ENCODE data around the gene MALL. TPM values are rescaled to one million over a fixed set of nuclear protein-coding genes. Genes with fewer than 3 reads are reported as not detected.
"Not testable (repeated sequence)": the region's sequence is repeated elsewhere in the genome, so short reads cannot be mapped to it uniquely, and the experiment has no call there.

Gene MALL
- total and polyA plus RNA-seq, 5 donors from 2014 or later: 0.13 to 0.34 (median 0.23) TPM; not detected in 1

DNA sequence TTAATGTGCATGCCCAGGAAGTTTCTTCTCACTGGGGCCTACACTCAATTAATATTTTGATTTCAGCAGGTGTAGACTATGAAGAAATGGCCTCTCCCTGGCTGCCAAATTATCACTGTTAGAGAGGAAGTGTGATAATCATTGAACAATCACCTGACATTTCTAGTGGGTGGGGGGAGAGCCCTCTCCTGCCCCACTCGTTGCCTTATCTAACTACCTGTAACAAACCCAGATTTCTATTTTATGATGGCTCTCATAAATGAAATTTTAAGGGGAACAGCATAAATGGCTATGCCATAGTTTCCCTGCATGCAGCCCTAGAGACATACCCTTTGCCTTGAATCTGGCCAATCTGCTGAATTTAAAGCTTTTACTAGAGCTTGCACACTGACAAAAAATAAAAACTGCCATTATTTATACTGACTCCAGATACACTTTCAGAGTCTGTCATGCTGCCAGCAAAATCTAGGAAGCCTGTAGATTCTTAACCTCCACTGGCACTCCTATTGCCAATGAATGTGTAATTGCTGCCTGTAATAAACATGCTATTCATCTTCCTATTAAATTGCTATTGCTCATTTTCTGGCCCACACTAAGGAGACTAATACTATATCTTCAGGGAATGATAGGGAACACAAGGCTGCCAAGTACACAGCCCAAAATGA lies 55.8 kb downstream of the MALL start:
- H3K27ac Mint-ChIP-seq; ATAC-seq (ENCODE audit: low read depth in 2 of 2); H3K36me3 ChIP-seq (ENCODE audit: control insufficient read depth, insufficient read depth, low read length); H3K36me3 Mint-ChIP-seq; DNase-seq; H3K27me3 ChIP-seq (ENCODE audit: control insufficient read depth, insufficient read depth, low read length); H3K4me3 Mint-ChIP-seq; H3K4me3 ChIP-seq (ENCODE audit: low read depth, low read length); H3K27ac ChIP-seq (ENCODE audit: insufficient read depth, low read length, poor library complexity, severe bottlenecking); H3K9me3 ChIP-seq (ENCODE audit: control insufficient read depth in 2 of 2, low read length in 2 of 2); H3K4me1 ChIP-seq (ENCODE audit: control insufficient read depth, insufficient read depth, low read length, poor library complexity, severe bottlenecking); H3K9me3 Mint-ChIP-seq; H3K4me1 Mint-ChIP-seq; H3K27me3 Mint-ChIP-seq: not testable (repeated sequence)

- not testable (repeated sequence) for H3K4me3 ChIP-seq (ENCODE audit: low read depth, low read length); H3K9me3 Mint-ChIP-seq; H3K4me1 Mint-ChIP-seq; H3K4me3 Mint-ChIP-seq; H3K9me3 ChIP-seq (ENCODE audit: control insufficient read depth in 2 of 2, low read length in 2 of 2); ATAC-seq (ENCODE audit: low read depth in 2 of 2); H3K27me3 Mint-ChIP-seq; H3K36me3 ChIP-seq (ENCODE audit: control insufficient read depth, insufficient read depth, low read length); H3K27ac ChIP-seq (ENCODE audit: insufficient read depth, low read length, poor library complexity, severe bottlenecking); H3K27ac Mint-ChIP-seq; DNase-seq; H3K36me3 Mint-ChIP-seq; H3K27me3 ChIP-seq (ENCODE audit: control insufficient read depth, insufficient read depth, low read length); H3K4me1 ChIP-seq (ENCODE audit: control insufficient read depth, insufficient read depth, low read length, poor library complexity, severe bottlenecking)
Measured at GRCh38 chr2:110059009-110059693, 56.5 kb downstream of the MALL start.

- not testable (repeated sequence) for H3K27me3 Mint-ChIP-seq; H3K9me3 Mint-ChIP-seq; H3K4me3 ChIP-seq (ENCODE audit: low read depth, low read length); H3K4me1 Mint-ChIP-seq; H3K27me3 ChIP-seq (ENCODE audit: control insufficient read depth, insufficient read depth, low read length); H3K9me3 ChIP-seq (ENCODE audit: control insufficient read depth in 2 of 2, low read length in 2 of 2); H3K36me3 ChIP-seq (ENCODE audit: control insufficient read depth, insufficient read depth, low read length); H3K4me1 ChIP-seq (ENCODE audit: control insufficient read depth, insufficient read depth, low read length, poor library complexity, severe bottlenecking); DNase-seq; ATAC-seq (ENCODE audit: low read depth in 2 of 2); H3K36me3 Mint-ChIP-seq; H3K4me3 Mint-ChIP-seq; H3K27ac Mint-ChIP-seq; H3K27ac ChIP-seq (ENCODE audit: insufficient read depth, low read length, poor library complexity, severe bottlenecking)
Measured at GRCh38 chr2:110058034-110058433, 57.6 kb downstream of the MALL start.

DNA sequence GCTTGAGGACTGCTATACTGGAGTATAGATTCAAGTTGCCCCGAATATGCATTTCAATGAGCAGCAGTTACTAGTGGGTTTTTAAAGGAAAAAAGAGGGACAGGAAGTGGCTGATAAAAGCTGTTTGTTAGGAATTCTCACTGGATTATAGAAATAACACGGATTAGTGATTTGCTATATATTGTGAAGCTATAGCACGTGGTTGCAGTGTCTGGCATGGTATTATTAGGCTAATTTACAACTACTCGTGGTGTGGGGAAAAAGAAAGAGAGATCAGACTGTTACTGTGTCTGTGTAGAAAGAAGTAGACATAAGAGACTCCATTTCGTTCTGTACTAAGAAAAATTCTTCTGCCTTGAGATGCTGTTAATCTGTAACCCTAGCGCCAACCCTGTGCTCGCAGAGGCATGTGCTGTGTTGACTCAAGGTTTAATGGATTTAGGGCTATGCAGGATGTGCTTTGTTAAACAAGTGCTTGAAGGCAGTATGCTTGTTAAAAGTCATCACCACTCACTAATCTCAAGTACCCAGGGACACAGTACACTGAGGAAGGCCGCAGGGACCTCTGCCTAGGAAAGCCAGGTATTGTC lies 59.7 kb downstream of the MALL start:
- H3K4me3 ChIP-seq (ENCODE audit: low read depth, low read length); H3K27ac Mint-ChIP-seq; H3K36me3 Mint-ChIP-seq; ATAC-seq (ENCODE audit: low read depth in 2 of 2); H3K4me1 Mint-ChIP-seq; H3K4me1 ChIP-seq (ENCODE audit: control insufficient read depth, insufficient read depth, low read length, poor library complexity, severe bottlenecking); H3K9me3 ChIP-seq (ENCODE audit: control insufficient read depth in 2 of 2, low read length in 2 of 2); H3K27me3 Mint-ChIP-seq; H3K27ac ChIP-seq (ENCODE audit: insufficient read depth, low read length, poor library complexity, severe bottlenecking); H3K4me3 Mint-ChIP-seq; H3K27me3 ChIP-seq (ENCODE audit: control insufficient read depth, insufficient read depth, low read length); H3K36me3 ChIP-seq (ENCODE audit: control insufficient read depth, insufficient read depth, low read length); DNase-seq; H3K9me3 Mint-ChIP-seq: not testable (repeated sequence)

DNA sequence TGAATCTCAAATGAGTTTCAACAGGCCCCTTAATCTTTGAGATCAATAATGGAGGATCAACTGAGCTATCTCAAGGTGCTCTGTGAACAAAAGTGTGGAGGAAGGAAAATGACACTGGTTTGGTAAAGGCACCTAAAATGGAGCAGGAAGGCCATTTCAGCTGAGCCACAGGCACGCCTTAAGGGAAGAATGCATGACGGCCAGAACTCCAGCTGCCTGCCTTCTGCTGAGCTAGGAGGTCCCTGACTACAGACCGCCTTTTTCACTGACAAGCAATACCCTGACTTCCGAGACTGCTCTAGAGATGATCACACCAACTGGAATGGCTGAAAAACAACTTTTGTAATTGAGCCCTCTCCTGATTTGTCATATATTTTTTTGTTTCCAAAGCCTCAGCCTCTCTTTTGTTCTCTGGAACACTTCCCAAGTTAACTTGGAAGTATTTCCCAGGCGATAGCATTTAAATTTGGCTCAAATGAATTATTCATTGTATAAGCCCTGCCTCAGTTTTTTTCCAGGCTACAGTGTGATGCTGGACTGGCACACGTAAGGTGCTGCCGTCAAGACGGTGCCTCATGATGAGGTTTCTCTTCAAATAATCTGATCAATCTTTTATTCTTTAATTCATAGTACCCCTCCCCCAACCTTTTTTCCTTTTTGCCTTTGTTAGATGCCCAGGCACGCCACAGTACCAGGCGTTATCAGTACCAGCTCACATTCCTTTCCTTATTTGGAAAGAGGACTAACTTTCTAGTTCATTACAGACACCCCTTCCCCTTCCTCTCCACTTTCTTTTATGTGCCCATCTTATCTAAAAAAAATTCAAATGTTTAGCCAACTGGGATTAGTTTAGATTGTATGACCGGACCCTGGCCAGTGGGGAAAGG lies 60.9 kb downstream of the MALL start:
- not testable (repeated sequence) for H3K4me3 ChIP-seq (ENCODE audit: low read depth, low read length); H3K27me3 ChIP-seq (ENCODE audit: control insufficient read depth, insufficient read depth, low read length); H3K9me3 Mint-ChIP-seq; H3K9me3 ChIP-seq (ENCODE audit: control insufficient read depth in 2 of 2, low read length in 2 of 2); H3K36me3 Mint-ChIP-seq; DNase-seq; H3K27me3 Mint-ChIP-seq; H3K4me1 ChIP-seq (ENCODE audit: control insufficient read depth, insufficient read depth, low read length, poor library complexity, severe bottlenecking); H3K4me1 Mint-ChIP-seq; H3K27ac ChIP-seq (ENCODE audit: insufficient read depth, low read length, poor library complexity, severe bottlenecking); H3K27ac Mint-ChIP-seq; H3K4me3 Mint-ChIP-seq; H3K36me3 ChIP-seq (ENCODE audit: control insufficient read depth, insufficient read depth, low read length); ATAC-seq (ENCODE audit: low read depth in 2 of 2)

DNA sequence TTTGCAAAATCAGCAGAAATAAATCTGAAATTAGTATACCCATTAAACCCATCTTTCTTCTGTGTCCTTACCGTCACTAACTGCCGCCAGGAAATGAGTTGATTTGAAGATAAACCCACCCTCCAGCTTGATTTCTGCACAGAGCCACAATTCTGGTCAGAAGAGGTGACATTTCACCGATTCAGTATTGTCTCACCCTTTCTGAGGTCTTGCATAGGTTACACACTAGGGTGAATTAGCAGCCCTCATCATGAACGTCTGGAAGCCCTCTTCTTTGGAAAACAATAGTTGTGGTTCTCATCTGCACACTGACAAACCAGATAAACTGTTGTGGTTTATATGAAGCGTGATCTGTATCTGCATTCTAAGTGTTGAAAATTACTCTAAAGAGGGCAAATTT lies 61.9 kb downstream of the MALL start:
- H3K4me3 ChIP-seq (ENCODE audit: low read depth, low read length); H3K27me3 Mint-ChIP-seq; ATAC-seq (ENCODE audit: low read depth in 2 of 2); H3K36me3 Mint-ChIP-seq; H3K27me3 ChIP-seq (ENCODE audit: control insufficient read depth, insufficient read depth, low read length); H3K4me1 Mint-ChIP-seq; H3K27ac ChIP-seq (ENCODE audit: insufficient read depth, low read length, poor library complexity, severe bottlenecking); H3K9me3 Mint-ChIP-seq; DNase-seq; H3K4me3 Mint-ChIP-seq; H3K4me1 ChIP-seq (ENCODE audit: control insufficient read depth, insufficient read depth, low read length, poor library complexity, severe bottlenecking); H3K27ac Mint-ChIP-seq; H3K36me3 ChIP-seq (ENCODE audit: control insufficient read depth, insufficient read depth, low read length); H3K9me3 ChIP-seq (ENCODE audit: control insufficient read depth in 2 of 2, low read length in 2 of 2): not testable (repeated sequence)

- not testable (repeated sequence) for H3K4me1 Mint-ChIP-seq; H3K27me3 Mint-ChIP-seq; DNase-seq; H3K36me3 ChIP-seq (ENCODE audit: control insufficient read depth, insufficient read depth, low read length); H3K9me3 ChIP-seq (ENCODE audit: control insufficient read depth in 2 of 2, low read length in 2 of 2); H3K4me1 ChIP-seq (ENCODE audit: control insufficient read depth, insufficient read depth, low read length, poor library complexity, severe bottlenecking); H3K36me3 Mint-ChIP-seq; H3K9me3 Mint-ChIP-seq; H3K27ac Mint-ChIP-seq; H3K4me3 ChIP-seq (ENCODE audit: low read depth, low read length); ATAC-seq (ENCODE audit: low read depth in 2 of 2); H3K27ac ChIP-seq (ENCODE audit: insufficient read depth, low read length, poor library complexity, severe bottlenecking); H3K4me3 Mint-ChIP-seq; H3K27me3 ChIP-seq (ENCODE audit: control insufficient read depth, insufficient read depth, low read length)
Measured at GRCh38 chr2:110052166-110052565, 63.5 kb downstream of the MALL start.
